HepG2 (cell line): Measurements from ENCODE around the gene CDK6. TPM values are rescaled to one million over a fixed set of nuclear protein-coding genes. Genes with fewer than 3 reads are reported as not detected.

Source experiments
- ATAC-seq: fragments of 200-7000 bp; cut with Tn5 transposase; 3 replicates; pipeline ENCODE4 v1.9.1; 2020; ENCODE audit warnings: mild to moderate bottlenecking, moderate library complexity
- BruUV-seq: library from RNA; stranded (reverse); fragments of 400-500 nt; replicated peaks from 2 replicates; lab custom pipeline; 2021; lab: Mats Ljungman, UMichigan
- CTCF ChIA-PET: fragments of 300-600 bp; formaldehyde crosslinking; extraction: SDS; loops from one replicate; lab custom pipeline; 2021; ENCODE audit warnings: low total read pairs, inconsistent platforms, low intra/inter-chr PET ratio; lab: Yijun Ruan, JAX
- POLR2A ChIA-PET: fragments of 350-600 bp; sonication (Branson Sonifier 250); formaldehyde crosslinking; loops from one replicate; lab custom pipeline; 2020; ENCODE audit warnings: antibody characterized with exemption, inconsistent platforms; lab: Yijun Ruan, JAX
- DNase-seq: peaks from one replicate; pipeline ENCODE4 v3.0.0-alpha.2; 2015; ENCODE audit warnings: low spot score
- FAIRE-seq: peaks from 3 replicates; lab custom pipeline; 2011; peaks lifted over from hg19 to GRCh38; lab: Jason Lieb, UNC
- H2AFZ ChIP-seq: one replicate; pipeline ENCODE4 v1.6.1; 2011; ENCODE audit warnings: low read length, inconsistent platforms
- H3K27ac ChIP-seq: fragments of 300-600 bp; 3 replicates; pipeline ENCODE4 v1.8.0; 2011; ENCODE audit warnings: mixed run types, mild to moderate bottlenecking, mixed read lengths, low read length, inconsistent platforms; ENCODE audit not compliant: insufficient read depth; ENCODE audit errors: extremely low read length
- H3K27me3 ChIP-seq, 2 experiments: fragments of 200-600 bp in 1 of 2; 2 replicates in 1 of 2; 3 replicates in 1 of 2; pipeline versions ENCODE4 v1.6.0 to v1.8.0; 2011; ENCODE audit warnings: low read length in 2 of 2, mild to moderate bottlenecking in 2 of 2, moderate library complexity in 2 of 2, inconsistent platforms in 1 of 2; ENCODE audit not compliant: insufficient read depth in 2 of 2, control insufficient read depth in 1 of 2
- H3K36me3 ChIP-seq, 2 experiments: fragments of 200-600 bp in 1 of 2; replicated peaks in 1 of 2; 2 replicates in 1 of 2; 3 replicates in 1 of 2; pipeline versions ENCODE4 v1.5.1 to v1.8.0; 2011; ENCODE audit warnings: low read length in 2 of 2, inconsistent platforms in 1 of 2; ENCODE audit not compliant: insufficient read depth in 2 of 2, control insufficient read depth in 1 of 2
- H3K4me1 ChIP-seq: 2 replicates; pipeline ENCODE4 v1.5.1; 2012; ENCODE audit warnings: low read length, inconsistent platforms; ENCODE audit not compliant: insufficient read depth
- H3K4me2 ChIP-seq: 2 replicates; pipeline ENCODE4 v1.6.0; 2011; ENCODE audit warnings: low read depth, low read length, inconsistent platforms
- H3K4me3 ChIP-seq, 3 experiments: fragments of 200-600 bp in 1 of 3; sonication (generic), shearing (Covaris generic) in 1 of 3; replicated peaks in 1 of 3; 2 replicates each; pipeline ENCODE4 v1.5.1; 2011 to 2016; ENCODE audit warnings: low read length in 3 of 3, inconsistent platforms in 2 of 3, low read depth in 2 of 3, mild to moderate bottlenecking in 2 of 3, control low read depth in 1 of 3, mixed read lengths in 1 of 3; ENCODE audit not compliant: insufficient read depth in 1 of 3
- H3K79me2 ChIP-seq: one replicate; pipeline ENCODE4 v1.6.1; 2011; ENCODE audit warnings: low read length, inconsistent platforms; ENCODE audit not compliant: insufficient read depth
- H3K9ac ChIP-seq: 2 replicates; pipeline ENCODE4 v1.6.0; 2011; ENCODE audit warnings: mild to moderate bottlenecking, low read depth, low read length, inconsistent platforms; ENCODE audit not compliant: insufficient read depth
- H3K9me3 ChIP-seq: 2 replicates; pipeline ENCODE4 v1.5.1; 2012; ENCODE audit warnings: mild to moderate bottlenecking, low read length
- H4K20me1 ChIP-seq: 2 replicates; pipeline ENCODE4 v1.6.0; 2011; ENCODE audit warnings: inconsistent platforms, mild to moderate bottlenecking, low read length, moderate library complexity; ENCODE audit not compliant: insufficient read depth
- MXD3 ChIP-seq: IDR thresholded peaks from 2 replicates; pipeline ENCODE4 v1.6.1; 2016; ENCODE audit warnings: mild to moderate bottlenecking, missing biosample characterization, missing genetic modification reagents
- SUZ12 ChIP-seq: fragments of 150-350 bp; IDR thresholded peaks from 2 replicates; pipeline ENCODE4 v1.6.1; 2014; ENCODE audit warnings: low read depth, low read length
- UBTF ChIP-seq: sonication (generic); formaldehyde crosslinking; IDR thresholded peaks from 2 replicates; pipeline ENCODE4 v1.4.0; 2020; ENCODE audit warnings: mild to moderate bottlenecking, missing genetic modification reagents
- WGBS: methylation state at CpG from one replicate; pipeline ENCODE4 v1.1.6; 2017; ENCODE audit warnings: low lambda C conversion rate; 5-methylcytosine and 5-hydroxymethylcytosine counted together
- in situ Hi-C: cut with HindIII; loops from 2 replicates; pipeline ENCODE4 v1.10.0; 2017; ENCODE audit warnings: low pct_unique_long_range_greater_than_20kb; ENCODE audit not compliant: extremely low pct_ligation_motif_present
- intact Hi-C: fragments of 100-400 bp; cut with micrococcal nuclease; formaldehyde crosslinking; loops from one replicate; pipeline ENCODE4 v1.10.0; 2022; ENCODE audit not compliant: unreplicated experiment
- polyA plus RNA-seq, 8 experiments: library from polyadenylated mRNA; depleted of rRNA in 3 of 8; stranded (reverse) in 7 of 8; unstranded in 1 of 8; fragments of >200 nt; fragmentation: Illumina TruSeq in 4 of 8; extraction: Trizol in 4 of 8; gene quantifications; 2 replicates each; pipeline versions ENCODE4 v1.2.1 to v1.2.3, GENCODE V29; 2011 to 2016; ENCODE audit warnings: low read depth in 4 of 8, missing spikeins in 1 of 8, mixed read lengths in 1 of 8; ENCODE audit not compliant: insufficient read depth in 1 of 8
- total RNA-seq, 5 experiments: library from RNA; depleted of rRNA; stranded (reverse); fragments of >200 nt; fragmentation: Illumina TruSeq; extraction: Trizol; gene quantifications; 2 replicates each; pipeline ENCODE4 v1.2.3, GENCODE V29; 2016; ENCODE audit warnings: low read depth in 1 of 5

CDK6 gene
- total and polyA plus RNA-seq, 2 of the 13 experiments (the other 11 are each of a cell fraction or from before 2014, with no cell fraction given): 34.6 to 90.8 TPM

GRCh38 chr7:92729172-92729571 lies 107.2 kb downstream of the CDK6 start (continued):
- TF ChIP-seq MXD3 (CRISPR knock-in tag): no peak

- Histone ChIP-seq H4K20me1 (no peaks in the 10 kb centered on the region; the same call in 1 of the 2 replicates), H3K27ac (no peak overlapping the region), H3K4me3 (no peak overlapping the region), H2AFZ (no peak overlapping the region), H3K4me2 (no peak overlapping the region)
- CTCF ChIA-PET: no interaction called here
- intact Hi-C loops: no loop called here
- ATAC-seq: no peak
- WGBS: 96% methylated on average over 1 of the region's 1 CpG
- DNase-seq: no peak
- no peak for FAIRE-seq
- TF ChIP-seq SUZ12 (no peak), UBTF (CRISPR knock-in tag) (no peak)
- TF ChIP-seq, all 625 proteins: peak for 0
- H3K9me3 ChIP-seq: no peaks in the 10 kb centered on the region
- no TSS peak for BruUV-seq
- peaks cover 67% of the 10 kb centered on the region for H3K79me2 ChIP-seq
- in situ Hi-C loops: no loop called here
- POLR2A ChIA-PET: no interaction called here
- peaks cover 17% of the 10 kb centered on the region for H3K4me1 ChIP-seq
- H3K36me3 ChIP-seq: peaks cover 15 to 71% of the 10 kb centered on the region in 2 experiments
- H3K27me3 ChIP-seq: no peaks in the 10 kb centered on the region
- H3K9ac ChIP-seq: no peak overlapping the region
Observed at GRCh38 chr7:92727755-92728154, 108.6 kb downstream of the CDK6 start.
